Endodermal cell (in vitro differentiated cells): Measurements from ENCODE around the gene CCKAR. TPM values are rescaled to one million over a fixed set of nuclear protein-coding genes. Genes with fewer than 3 reads are reported as not detected.
A peak's percentile ranks its signal among the peaks of the same experiment; 100 is the strongest.

ENCODE experiments used
- DNase-seq: peaks from one replicate; pipeline ENCODE4 v3.0.0-alpha.2; 2017
- H3K27ac ChIP-seq: 2 replicates; pipeline ENCODE4 v1.5.1; 2013; ENCODE audit warnings: mild to moderate bottlenecking, low read depth, low read length, moderate library complexity
- H3K27me3 ChIP-seq: 2 replicates; pipeline ENCODE4 v1.6.1; 2013; ENCODE audit warnings: mild to moderate bottlenecking, low read length, moderate library complexity; ENCODE audit not compliant: insufficient read depth, control insufficient read depth, poor library complexity, severe bottlenecking
- H3K36me3 ChIP-seq: 2 replicates; pipeline ENCODE4 v1.7.0; 2013; ENCODE audit warnings: mild to moderate bottlenecking, low read length, moderate library complexity; ENCODE audit not compliant: control insufficient read depth, insufficient read depth
- H3K4me1 ChIP-seq: one replicate; pipeline ENCODE4 v1.7.0; 2013; ENCODE audit warnings: low read length; ENCODE audit not compliant: control insufficient read depth, insufficient read depth
- H3K4me3 ChIP-seq: 2 replicates; pipeline ENCODE4 v1.5.1; 2013; ENCODE audit warnings: mild to moderate bottlenecking, low read length, moderate library complexity
- H3K9ac ChIP-seq: 2 replicates; pipeline ENCODE4 v1.6.1; 2013; ENCODE audit warnings: mild to moderate bottlenecking, low read length, moderate library complexity; ENCODE audit not compliant: poor library complexity, severe bottlenecking; ENCODE audit errors: extremely low read depth
- H3K9me3 ChIP-seq: 2 replicates; pipeline ENCODE4 v1.6.1; 2013; ENCODE audit warnings: mild to moderate bottlenecking, low read length, moderate library complexity; ENCODE audit not compliant: control insufficient read depth
- H3K27ac Mint-ChIP-seq: 2 replicates; pipeline ENCODE4 v1.8.0; 2020; ENCODE audit warnings: mixed read lengths
- H3K27me3 Mint-ChIP-seq: 2 replicates; pipeline ENCODE4 v1.8.0; 2021; ENCODE audit warnings: mild to moderate bottlenecking, mixed read lengths; ENCODE audit not compliant: insufficient read depth
- H3K36me3 Mint-ChIP-seq: 2 replicates; pipeline ENCODE4 v1.8.0; 2020; ENCODE audit warnings: low read depth, mixed read lengths
- H3K4me1 Mint-ChIP-seq: 2 replicates; pipeline ENCODE4 v1.8.0; 2020; ENCODE audit warnings: mixed read lengths
- H3K4me3 Mint-ChIP-seq: 2 replicates; pipeline ENCODE4 v1.8.0; 2020; ENCODE audit warnings: mild to moderate bottlenecking, moderate library complexity, mixed read lengths
- H3K9me3 Mint-ChIP-seq: 2 replicates; pipeline ENCODE4 v1.8.0; 2020; ENCODE audit warnings: mild to moderate bottlenecking, mixed read lengths
- WGBS, 2 experiments: methylation state at CpG; one replicate each; pipeline versions ENCODE4 v1.1.5 to v1.1.7; 2013; ENCODE audit warnings: missing lambda C conversion rate in 2 of 2, mixed read lengths in 1 of 2; ENCODE audit not compliant: insufficient coverage in 1 of 2, insufficient read length in 1 of 2; 5-methylcytosine and 5-hydroxymethylcytosine counted together
- total RNA-seq, 2 donors: library from RNA; stranded (reverse); fragmentation: NEBNext Ultra II Directional in 1 of 2; extraction: Animal tissue kit (Norgen Biotek cat#: 25700) in 1 of 2; gene quantifications; 2 replicates in 1 of 2; 3 replicates in 1 of 2; pipeline ENCODE4 v1.2.1, GENCODE V29; 2021
- TF ChIP-seq, protein P1 (sequence below): fragments of 200-600 bp; sonication (generic); conservative IDR thresholded peaks from 2 replicates; pipeline ENCODE4 v1.5.0; 2021; ENCODE audit warnings: antibody characterized with exemption, mild to moderate bottlenecking

Gene CCKAR
- total RNA-seq, 2 donors from 2014 or later, result not detected

DNA sequence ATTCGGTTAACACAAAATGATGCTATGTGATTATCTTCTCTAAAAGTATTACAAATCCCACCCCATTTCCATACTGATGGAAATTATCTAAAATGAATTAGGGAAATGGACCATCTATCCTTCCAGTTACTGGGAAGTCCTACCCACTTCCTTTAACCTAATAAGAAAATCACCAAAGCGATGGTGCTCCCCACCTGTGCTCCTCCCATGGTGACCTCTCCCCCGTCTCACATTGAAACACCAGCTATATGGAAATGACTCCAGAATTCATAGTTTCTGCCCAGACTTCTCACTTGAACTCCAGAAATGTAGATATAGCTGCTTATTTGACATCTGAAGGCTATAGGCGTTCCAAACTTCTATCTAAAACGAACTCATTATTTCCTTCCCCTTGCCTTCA, 48.5 kb downstream of the CCKAR start:
- TF ChIP-seq, protein P1, sequence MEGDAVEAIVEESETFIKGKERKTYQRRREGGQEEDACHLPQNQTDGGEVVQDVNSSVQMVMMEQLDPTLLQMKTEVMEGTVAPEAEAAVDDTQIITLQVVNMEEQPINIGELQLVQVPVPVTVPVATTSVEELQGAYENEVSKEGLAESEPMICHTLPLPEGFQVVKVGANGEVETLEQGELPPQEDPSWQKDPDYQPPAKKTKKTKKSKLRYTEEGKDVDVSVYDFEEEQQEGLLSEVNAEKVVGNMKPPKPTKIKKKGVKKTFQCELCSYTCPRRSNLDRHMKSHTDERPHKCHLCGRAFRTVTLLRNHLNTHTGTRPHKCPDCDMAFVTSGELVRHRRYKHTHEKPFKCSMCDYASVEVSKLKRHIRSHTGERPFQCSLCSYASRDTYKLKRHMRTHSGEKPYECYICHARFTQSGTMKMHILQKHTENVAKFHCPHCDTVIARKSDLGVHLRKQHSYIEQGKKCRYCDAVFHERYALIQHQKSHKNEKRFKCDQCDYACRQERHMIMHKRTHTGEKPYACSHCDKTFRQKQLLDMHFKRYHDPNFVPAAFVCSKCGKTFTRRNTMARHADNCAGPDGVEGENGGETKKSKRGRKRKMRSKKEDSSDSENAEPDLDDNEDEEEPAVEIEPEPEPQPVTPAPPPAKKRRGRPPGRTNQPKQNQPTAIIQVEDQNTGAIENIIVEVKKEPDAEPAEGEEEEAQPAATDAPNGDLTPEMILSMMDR, result no peak
- Histone ChIP-seq H3K27me3 (no peaks in the 10 kb centered on the region), H3K36me3 (peaks cover 11% of the 10 kb centered on the region), H3K9ac (no peak overlapping the region), H3K4me3 (no peak overlapping the region), H3K4me1 (no peaks in the 10 kb centered on the region), H3K27ac (no peak overlapping the region), H3K9me3 (peaks cover 27% of the 10 kb centered on the region)
- Mint-ChIP-seq H3K27me3 (no peaks in the 10 kb centered on the region), H3K4me3 (no peak overlapping the region), H3K9me3 (peaks cover 24% of the 10 kb centered on the region), H3K36me3 (peaks cover 49% of the 10 kb centered on the region), H3K4me1 (no peaks in the 10 kb centered on the region), H3K27ac (no peak overlapping the region)
- WGBS, 2 experiments, result 94 to 97% methylated on average over 4 to 5 of the region's 5 CpGs
- DNase-seq, result no peak

DNA sequence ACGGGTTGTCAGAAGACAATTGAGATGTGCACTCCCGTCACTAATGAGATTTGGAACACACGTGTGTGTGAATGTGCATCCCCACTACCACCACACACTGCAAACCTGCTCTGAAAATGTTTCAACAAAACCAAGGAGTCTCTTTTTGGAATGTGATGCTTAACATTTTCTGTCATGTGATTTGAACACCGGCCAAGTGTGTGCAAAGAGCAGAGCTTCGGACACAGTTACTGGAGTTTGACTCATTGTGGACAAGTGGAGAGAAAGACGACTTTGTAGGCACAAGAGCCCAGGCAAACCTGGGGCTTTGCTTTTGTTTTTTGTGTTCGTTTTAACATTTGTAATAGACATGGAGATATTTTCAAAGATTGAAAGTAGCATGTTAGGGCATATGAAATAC, 49.2 kb downstream of the CCKAR start:
- H3K4me1 ChIP-seq, result no peaks in the 10 kb centered on the region
- no peak overlapping the region for H3K27ac ChIP-seq
- peaks cover 19% of the 10 kb centered on the region for H3K9me3 Mint-ChIP-seq

DNA sequence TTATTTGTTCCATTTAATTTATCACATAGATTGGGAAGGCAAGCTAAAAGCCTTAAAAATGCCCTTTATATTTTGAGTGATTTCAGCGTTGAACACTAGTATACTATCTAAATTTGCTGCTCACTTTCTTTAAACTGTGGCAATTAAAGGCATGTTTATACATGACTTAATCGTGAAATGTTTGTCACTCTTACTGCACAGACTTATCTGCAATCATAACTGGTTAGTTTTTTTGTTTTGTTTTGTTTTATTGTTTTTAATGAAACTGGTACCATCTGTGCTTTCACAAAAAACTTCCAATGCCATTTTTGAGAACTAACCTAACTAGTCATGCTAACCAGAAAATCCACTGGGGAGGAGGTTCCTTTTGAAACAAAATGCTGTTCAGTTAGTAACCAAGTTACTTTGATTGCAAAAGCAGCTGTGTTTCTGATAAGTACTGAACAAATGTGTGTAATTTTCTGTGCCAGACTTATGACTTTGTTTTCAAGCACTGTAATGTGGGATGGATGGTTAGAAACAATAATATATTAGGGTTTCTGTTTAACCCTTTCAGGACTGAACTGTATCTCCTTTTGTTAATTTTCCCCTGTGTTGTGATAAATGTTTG, 56.1 kb downstream of the CCKAR start:
- H3K27me3 ChIP-seq, result no peaks in the 10 kb centered on the region
- H3K27ac ChIP-seq, result peak overlapping the region; percentile 18
- TF ChIP-seq, protein P1, result no peak
- H3K36me3 ChIP-seq, result peaks cover 55% of the 10 kb centered on the region
- WGBS, 2 experiments, result 97 to 100% methylated on average over 1 to 2 of the region's 2 CpGs
- H3K4me3 Mint-ChIP-seq, result no peak overlapping the region
- no peak overlapping the region for H3K4me3 ChIP-seq
- no peaks in the 10 kb centered on the region for H3K9me3 Mint-ChIP-seq
- no peak overlapping the region for H3K9ac ChIP-seq
- no peaks in the 10 kb centered on the region for H3K4me1 ChIP-seq
- H3K9me3 ChIP-seq, result no peaks in the 10 kb centered on the region
- H3K27me3 Mint-ChIP-seq, result no peaks in the 10 kb centered on the region
- peaks cover 52% of the 10 kb centered on the region for H3K36me3 Mint-ChIP-seq
- peak overlapping the region; percentile 26 for H3K27ac Mint-ChIP-seq
- no peak for DNase-seq
- peaks cover 8% of the 10 kb centered on the region for H3K4me1 Mint-ChIP-seq

More for the DNA sequence above, 49.2 kb downstream of the CCKAR start:
- Histone ChIP-seq H3K27me3 (no peaks in the 10 kb centered on the region), H3K9me3 (peaks cover 27% of the 10 kb centered on the region), H3K9ac (no peak overlapping the region), H3K4me3 (no peak overlapping the region), H3K36me3 (peaks cover 17% of the 10 kb centered on the region)
- H3K4me3 Mint-ChIP-seq, result no peak overlapping the region
- 84 to 94% methylated on average over 4 to 7 of the region's 7 CpGs for WGBS, 2 experiments
- peaks cover 55% of the 10 kb centered on the region for H3K36me3 Mint-ChIP-seq
- no peak overlapping the region for H3K27ac Mint-ChIP-seq
- TF ChIP-seq, protein P1, result no peak
- DNase-seq, result no peak
- H3K27me3 Mint-ChIP-seq, result no peaks in the 10 kb centered on the region
- no peaks in the 10 kb centered on the region for H3K4me1 Mint-ChIP-seq
